ENCODE data around the gene RAB7B.

DNA sequence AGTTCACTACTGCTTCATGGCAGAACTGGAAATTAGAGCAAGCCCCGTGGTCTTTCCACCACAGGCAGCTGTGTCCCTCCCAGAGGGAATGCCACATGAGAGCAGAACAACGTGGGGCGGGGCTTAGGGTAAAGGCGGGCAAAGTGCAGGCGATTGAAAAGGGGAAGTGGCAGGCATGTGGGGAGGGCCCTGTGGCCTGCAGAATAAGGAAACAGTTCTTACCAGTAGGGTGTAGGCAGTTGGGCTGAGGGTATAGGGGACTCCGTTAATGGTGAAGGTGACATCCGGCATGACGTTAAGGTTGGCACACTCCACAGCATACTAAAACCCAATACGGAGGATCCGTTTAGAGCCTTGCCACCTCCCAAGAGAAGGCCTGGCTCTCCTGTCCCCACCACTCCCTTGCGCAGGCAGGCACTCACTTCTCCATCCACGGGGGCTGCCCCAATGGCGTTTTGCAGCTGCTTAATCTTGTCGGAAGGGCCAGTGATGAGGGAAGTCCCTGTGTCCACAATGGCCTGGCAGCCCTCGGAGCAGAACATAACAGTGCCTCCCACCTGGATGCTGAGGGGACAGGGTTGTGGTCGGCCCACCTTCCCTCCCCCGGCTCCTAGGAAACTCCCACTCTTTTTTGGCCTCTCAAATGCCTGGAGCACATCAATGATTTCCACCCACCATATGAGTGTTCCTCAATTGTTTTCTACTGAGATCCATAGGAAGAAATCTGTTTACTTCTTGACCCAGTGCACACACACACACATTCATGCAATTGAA, 9.1 kb upstream of the RAB7B start:
- TF ChIP-seq, protein P1, sequence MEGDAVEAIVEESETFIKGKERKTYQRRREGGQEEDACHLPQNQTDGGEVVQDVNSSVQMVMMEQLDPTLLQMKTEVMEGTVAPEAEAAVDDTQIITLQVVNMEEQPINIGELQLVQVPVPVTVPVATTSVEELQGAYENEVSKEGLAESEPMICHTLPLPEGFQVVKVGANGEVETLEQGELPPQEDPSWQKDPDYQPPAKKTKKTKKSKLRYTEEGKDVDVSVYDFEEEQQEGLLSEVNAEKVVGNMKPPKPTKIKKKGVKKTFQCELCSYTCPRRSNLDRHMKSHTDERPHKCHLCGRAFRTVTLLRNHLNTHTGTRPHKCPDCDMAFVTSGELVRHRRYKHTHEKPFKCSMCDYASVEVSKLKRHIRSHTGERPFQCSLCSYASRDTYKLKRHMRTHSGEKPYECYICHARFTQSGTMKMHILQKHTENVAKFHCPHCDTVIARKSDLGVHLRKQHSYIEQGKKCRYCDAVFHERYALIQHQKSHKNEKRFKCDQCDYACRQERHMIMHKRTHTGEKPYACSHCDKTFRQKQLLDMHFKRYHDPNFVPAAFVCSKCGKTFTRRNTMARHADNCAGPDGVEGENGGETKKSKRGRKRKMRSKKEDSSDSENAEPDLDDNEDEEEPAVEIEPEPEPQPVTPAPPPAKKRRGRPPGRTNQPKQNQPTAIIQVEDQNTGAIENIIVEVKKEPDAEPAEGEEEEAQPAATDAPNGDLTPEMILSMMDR (CRISPR knock-in tag; IDR thresholded peaks at IDR 0.05) = no peak
- TF ChIP-seq ZNF232 (CRISPR knock-in tag; IDR thresholded peaks at IDR 0.05; ENCODE audit: borderline replicate concordance) (no peak), EZH2 (conservative IDR thresholded peaks at IDR 0.05; ENCODE audit: low read depth, low read length) (no peak), ZFP36 (IDR thresholded peaks at IDR 0.05; ENCODE audit: borderline replicate concordance, low read depth, low read length, partially characterized antibody) (no peak), ZNF263 (CRISPR knock-in tag; IDR thresholded peaks at IDR 0.05) (no peak), ZNF562 (CRISPR knock-in tag; IDR thresholded peaks at IDR 0.05; ENCODE audit: borderline replicate concordance) (no peak), CHD2 (IDR thresholded peaks at IDR 0.05; ENCODE audit: low read depth, low read length) (no peak), POLR2AphosphoS5 (IDR thresholded peaks at IDR 0.05; ENCODE audit: low read depth, low read length) (no peak), U2AF2 (IDR thresholded peaks at IDR 0.05; ENCODE audit: low read depth, low read length) (no peak), MAFK (conservative IDR thresholded peaks at IDR 0.05 in 1 of 2, IDR thresholded peaks at IDR 0.05 in 1 of 2; ENCODE audit: low read length in 2 of 2) (no peak)
- TF ChIP-seq, protein P2, sequence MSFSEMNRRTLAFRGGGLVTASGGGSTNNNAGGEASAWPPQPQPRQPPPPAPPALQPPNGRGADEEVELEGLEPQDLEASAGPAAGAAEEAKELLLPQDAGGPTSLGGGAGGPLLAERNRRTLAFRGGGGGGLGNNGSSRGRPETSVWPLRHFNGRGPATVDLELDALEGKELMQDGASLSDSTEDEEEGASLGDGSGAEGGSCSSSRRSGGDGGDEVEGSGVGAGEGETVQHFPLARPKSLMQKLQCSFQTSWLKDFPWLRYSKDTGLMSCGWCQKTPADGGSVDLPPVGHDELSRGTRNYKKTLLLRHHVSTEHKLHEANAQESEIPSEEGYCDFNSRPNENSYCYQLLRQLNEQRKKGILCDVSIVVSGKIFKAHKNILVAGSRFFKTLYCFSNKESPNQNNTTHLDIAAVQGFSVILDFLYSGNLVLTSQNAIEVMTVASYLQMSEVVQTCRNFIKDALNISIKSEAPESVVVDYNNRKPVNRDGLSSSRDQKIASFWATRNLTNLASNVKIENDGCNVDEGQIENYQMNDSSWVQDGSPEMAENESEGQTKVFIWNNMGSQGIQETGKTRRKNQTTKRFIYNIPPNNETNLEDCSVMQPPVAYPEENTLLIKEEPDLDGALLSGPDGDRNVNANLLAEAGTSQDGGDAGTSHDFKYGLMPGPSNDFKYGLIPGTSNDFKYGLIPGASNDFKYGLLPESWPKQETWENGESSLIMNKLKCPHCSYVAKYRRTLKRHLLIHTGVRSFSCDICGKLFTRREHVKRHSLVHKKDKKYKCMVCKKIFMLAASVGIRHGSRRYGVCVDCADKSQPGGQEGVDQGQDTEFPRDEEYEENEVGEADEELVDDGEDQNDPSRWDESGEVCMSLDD (CRISPR knock-in tag; IDR thresholded peaks at IDR 0.05; ENCODE audit: borderline replicate concordance) = no peak
